Glutamatergic neuron (in vitro differentiated cells): ENCODE measurements around the gene AEN. TPM values are rescaled to one million over a fixed set of nuclear protein-coding genes. Genes with fewer than 3 reads are reported as not detected.

Experiments used
- DNase-seq: peaks from one replicate; pipeline ENCODE4 v3.0.0; 2022
- H3K27ac Mint-ChIP-seq: one replicate; pipeline ENCODE4 v1.8.0; 2020; ENCODE audit warnings: mild to moderate bottlenecking, mixed read lengths, inconsistent platforms; ENCODE audit not compliant: unreplicated experiment
- H3K27me3 Mint-ChIP-seq: one replicate; pipeline ENCODE4 v1.8.0; 2020; ENCODE audit warnings: mild to moderate bottlenecking, moderate library complexity, mixed read lengths, inconsistent platforms; ENCODE audit not compliant: unreplicated experiment
- H3K36me3 Mint-ChIP-seq: one replicate; pipeline ENCODE4 v1.8.0; 2020; ENCODE audit warnings: mild to moderate bottlenecking, mixed read lengths, inconsistent platforms; ENCODE audit not compliant: unreplicated experiment
- H3K4me1 Mint-ChIP-seq: one replicate; pipeline ENCODE4 v1.8.0; 2020; ENCODE audit warnings: mild to moderate bottlenecking, low read depth, mixed read lengths, inconsistent platforms; ENCODE audit not compliant: unreplicated experiment
- H3K4me3 Mint-ChIP-seq: one replicate; pipeline ENCODE4 v1.8.0; 2020; ENCODE audit warnings: mild to moderate bottlenecking, mixed read lengths, inconsistent platforms; ENCODE audit not compliant: unreplicated experiment
- H3K9me3 Mint-ChIP-seq: one replicate; pipeline ENCODE4 v1.8.0; 2020; ENCODE audit warnings: mild to moderate bottlenecking, moderate library complexity, mixed read lengths, inconsistent platforms; ENCODE audit not compliant: unreplicated experiment
- CTCF ChIP-seq: fragments of 200-600 bp; sonication (generic); IDR thresholded peaks from one replicate; pipeline ENCODE4 v1.5.0; 2021; ENCODE audit not compliant: partially characterized antibody, unreplicated experiment
- total RNA-seq: library from RNA; stranded (reverse); fragmentation: NEBNext Ultra II Directional; extraction: Animal tissue kit (Norgen Biotek cat#: 25700); gene quantifications from one replicate; pipeline ENCODE4 v1.2.1, GENCODE V29; 2021; ENCODE audit not compliant: unreplicated experiment

The AEN gene
- total RNA-seq, 1 donor from 2014 or later = 15.4 TPM

- no peaks in the 10 kb centered on the region for H3K4me1 Mint-ChIP-seq
- no peak overlapping the region for H3K27ac Mint-ChIP-seq
- H3K9me3 Mint-ChIP-seq = no peaks in the 10 kb centered on the region
- no peak overlapping the region for H3K4me3 Mint-ChIP-seq
- TF ChIP-seq CTCF = no peak
- peaks cover 4% of the 10 kb centered on the region for H3K27me3 Mint-ChIP-seq
- H3K36me3 Mint-ChIP-seq = no peaks in the 10 kb centered on the region
- no peak for DNase-seq
Observed at GRCh38 chr15:88658972-88659931, 38.1 kb downstream of the AEN start.

DNA sequence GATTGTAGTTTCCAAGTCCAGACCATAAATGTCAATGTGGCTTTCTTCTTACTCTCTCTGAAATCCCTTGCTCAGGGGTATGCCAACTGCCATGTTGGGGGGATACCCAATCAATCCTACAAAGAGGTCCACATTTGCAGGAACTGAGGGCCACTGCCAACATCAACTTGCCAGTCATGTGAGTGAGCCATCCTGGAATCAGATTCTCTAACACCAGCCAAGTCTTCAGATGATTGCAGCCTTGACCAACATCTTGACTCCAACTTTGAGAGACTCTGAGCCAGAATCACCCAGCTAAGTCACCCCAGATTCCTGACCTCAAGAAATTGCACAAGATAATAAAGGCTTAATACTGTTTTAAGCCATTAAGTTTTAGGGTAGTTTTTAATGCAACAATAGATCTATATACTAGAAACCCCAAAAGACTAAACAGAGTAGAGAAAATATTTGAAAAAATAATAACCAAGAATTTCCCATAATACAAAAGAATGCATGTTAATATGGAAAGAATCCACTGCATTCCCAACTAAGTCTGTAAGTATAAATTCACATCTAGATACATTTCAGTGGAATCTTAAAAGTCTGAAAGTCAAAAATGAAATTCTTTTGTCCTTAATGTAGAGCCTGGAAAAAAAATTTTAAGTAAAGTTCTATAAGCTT, 40.0 kb downstream of the AEN start:
- Mint-ChIP-seq H3K27me3 (peaks cover 4% of the 10 kb centered on the region), H3K36me3 (no peaks in the 10 kb centered on the region), H3K9me3 (no peaks in the 10 kb centered on the region), H3K4me3 (no peak overlapping the region), H3K4me1 (no peaks in the 10 kb centered on the region), H3K27ac (no peak overlapping the region)
- no peak for TF ChIP-seq CTCF
- no peak for DNase-seq

DNA sequence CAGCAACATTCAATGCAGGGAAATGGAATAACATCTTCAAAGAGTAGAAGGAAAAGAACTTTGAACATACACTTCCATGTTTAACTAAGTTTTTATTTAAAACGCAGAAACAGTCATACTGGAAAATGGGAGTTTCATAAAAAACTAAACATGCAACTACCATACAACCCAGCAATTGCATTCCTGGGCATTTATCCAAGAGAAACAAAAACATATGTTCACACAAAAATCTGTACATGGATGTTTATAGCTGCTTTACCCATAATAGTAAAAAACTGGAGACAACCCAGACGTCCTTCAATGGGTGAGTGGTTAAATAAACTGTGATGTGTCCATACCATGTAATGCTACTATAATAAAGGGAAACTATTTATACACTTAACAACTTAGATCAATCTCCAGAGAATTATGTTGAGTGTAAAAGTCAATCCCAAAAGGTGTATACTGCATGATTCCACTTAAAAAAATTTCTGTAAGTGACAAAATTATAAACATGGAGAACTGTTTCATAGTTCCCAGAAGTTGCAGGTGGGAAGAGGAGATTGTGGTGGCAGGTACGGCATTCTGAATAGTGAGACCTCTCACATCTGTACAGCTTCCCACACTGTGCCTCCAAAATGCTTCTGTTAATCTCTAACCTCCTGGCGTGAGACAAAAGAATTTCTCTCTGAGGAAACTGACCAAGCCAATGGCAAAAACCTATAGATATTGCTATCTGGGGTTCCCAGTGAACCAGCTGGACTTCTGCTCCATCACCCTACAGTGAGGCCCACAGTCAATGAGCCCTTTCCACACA, 40.8 kb downstream of the AEN start:
- no peaks in the 10 kb centered on the region for H3K36me3 Mint-ChIP-seq
- TF ChIP-seq CTCF = no peak
- H3K9me3 Mint-ChIP-seq = no peaks in the 10 kb centered on the region
- H3K4me1 Mint-ChIP-seq = no peaks in the 10 kb centered on the region
- no peak overlapping the region for H3K4me3 Mint-ChIP-seq
- no peak overlapping the region for H3K27ac Mint-ChIP-seq
- DNase-seq = no peak
- peaks cover 4% of the 10 kb centered on the region for H3K27me3 Mint-ChIP-seq

DNA sequence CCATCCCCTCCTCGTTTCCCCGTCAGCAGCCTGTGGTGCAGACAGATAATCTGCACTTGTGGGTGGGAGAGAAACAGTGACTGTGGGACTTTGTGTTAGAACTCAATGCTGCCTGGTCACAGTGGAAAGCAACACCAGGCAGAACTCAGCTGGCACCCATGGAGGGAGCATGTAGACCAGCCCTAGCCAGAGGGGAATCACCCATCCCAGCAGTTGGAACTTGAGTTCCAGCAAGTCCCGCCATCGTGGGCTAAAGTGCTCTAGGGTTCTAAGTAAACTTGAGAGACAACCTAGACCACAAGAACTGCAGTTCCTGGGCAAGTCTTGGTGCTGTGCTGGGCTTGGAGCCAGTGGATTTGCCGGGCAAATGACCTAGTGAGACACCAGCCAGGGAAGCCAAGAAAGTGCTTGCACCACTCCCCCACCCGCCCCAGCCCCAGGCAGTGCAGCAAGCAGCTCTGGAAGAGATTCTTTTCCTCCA, 42.0 kb downstream of the AEN start:
- no peak overlapping the region for H3K4me3 Mint-ChIP-seq
- H3K9me3 Mint-ChIP-seq = no peaks in the 10 kb centered on the region
- H3K36me3 Mint-ChIP-seq = no peaks in the 10 kb centered on the region
- no peak overlapping the region for H3K27ac Mint-ChIP-seq
- H3K27me3 Mint-ChIP-seq = peaks cover 4% of the 10 kb centered on the region
- no peak for TF ChIP-seq CTCF
- no peak for DNase-seq
- no peaks in the 10 kb centered on the region for H3K4me1 Mint-ChIP-seq
